Fibroblast of skin of scalp (primary cell): ENCODE results near the gene CCDC83.
"Not testable (repeated sequence)": the region's sequence is repeated elsewhere in the genome, so short reads cannot be mapped to it uniquely, and the experiment has no call there.

Experiments
- DNase-seq: peaks from one replicate; pipeline ENCODE4 v3.0.0-alpha.2; 2013

Gene CCDC83

GRCh38 chr11:85945788-85946187 is 90.6 kb downstream of the CCDC83 start:
- DNase-seq: no peak

DNA sequence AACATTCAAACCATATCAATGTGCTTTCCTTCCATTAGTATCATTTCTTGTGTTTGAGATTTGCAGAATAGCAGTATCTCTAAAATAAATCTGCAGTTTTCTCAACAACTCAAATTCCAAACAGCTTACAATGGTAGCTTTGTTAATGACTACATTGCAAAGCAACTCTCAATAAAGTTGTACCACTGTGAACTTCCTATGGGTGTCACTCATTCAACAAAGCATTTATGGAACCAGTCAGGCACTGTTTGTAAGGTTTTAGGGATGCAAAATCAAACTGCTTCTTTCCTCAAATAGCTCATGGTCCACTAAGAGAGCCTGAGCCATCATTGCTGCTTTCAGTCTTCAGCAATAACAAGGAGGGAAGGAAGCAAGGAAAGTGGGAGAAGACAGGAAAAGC is 91.0 kb downstream of the CCDC83 start:
- no peak for DNase-seq

- peak; percentile 87 for DNase-seq
Observed at GRCh38 chr11:85947431-85948272, 92.5 kb downstream of the CCDC83 start.

- no peak for DNase-seq
Observed at GRCh38 chr11:85948884-85949283, 93.7 kb downstream of the CCDC83 start.

DNA sequence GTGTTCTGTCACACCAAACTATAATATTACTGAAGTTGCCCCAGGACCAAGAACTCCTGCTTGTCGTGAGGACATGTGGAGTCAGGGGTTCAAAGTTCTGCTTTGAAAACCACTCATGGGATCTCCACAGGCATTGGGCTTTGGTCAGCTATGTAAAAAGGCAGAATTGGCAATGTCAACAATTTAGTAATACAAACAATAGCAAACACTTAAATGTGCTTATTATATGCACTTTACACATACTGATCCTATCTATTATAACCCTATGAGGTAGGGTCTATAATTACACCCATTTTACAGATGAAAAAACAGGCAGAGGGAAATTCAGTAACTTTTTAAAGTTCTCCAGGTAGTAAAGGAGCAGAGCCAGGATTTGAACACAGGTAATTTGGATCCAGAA is 94.6 kb downstream of the CCDC83 start:
- DNase-seq: no peak

DNA sequence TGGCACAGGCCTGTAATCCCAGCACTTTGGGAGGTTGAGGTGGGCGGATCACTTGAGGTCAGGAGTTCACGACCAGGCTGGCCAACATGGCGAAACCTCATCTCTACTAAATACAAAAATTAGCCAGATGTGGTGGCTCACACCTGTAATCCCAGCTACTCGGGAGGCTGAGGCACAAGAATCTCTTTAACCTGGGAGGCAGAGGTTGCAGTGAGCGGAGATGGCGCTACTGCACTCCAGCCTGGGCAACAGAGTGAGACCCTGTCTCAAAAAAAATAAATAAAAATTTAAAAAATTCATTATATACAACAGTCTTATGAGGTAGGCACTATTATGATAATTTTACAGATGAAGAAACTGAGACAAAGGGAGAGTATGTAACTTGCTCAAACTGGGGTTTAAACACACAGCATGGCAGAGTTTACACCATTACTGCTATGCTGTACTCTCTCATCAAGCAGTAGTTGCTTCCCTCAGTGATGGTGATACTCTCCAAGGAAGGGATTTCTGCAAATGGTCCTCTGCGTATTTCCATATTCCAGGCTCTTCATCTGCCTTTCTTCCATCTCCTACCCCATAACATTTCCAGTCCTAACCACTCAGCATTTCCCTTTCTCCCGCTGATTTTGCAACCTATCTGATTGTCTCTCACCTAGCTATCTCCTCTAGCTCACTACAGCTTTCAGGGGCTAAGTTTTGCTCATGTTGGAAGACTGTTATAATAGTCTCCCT is 95.3 kb downstream of the CCDC83 start:
- no peak for DNase-seq

- no peak for DNase-seq
Observed at GRCh38 chr11:85951049-85951405, 95.8 kb downstream of the CCDC83 start.

- no peak for DNase-seq
Observed at GRCh38 chr11:85951428-85952107, 96.4 kb downstream of the CCDC83 start.

- not testable (repeated sequence) for DNase-seq
Observed at GRCh38 chr11:85952108-85952485, 96.9 kb downstream of the CCDC83 start.

DNA sequence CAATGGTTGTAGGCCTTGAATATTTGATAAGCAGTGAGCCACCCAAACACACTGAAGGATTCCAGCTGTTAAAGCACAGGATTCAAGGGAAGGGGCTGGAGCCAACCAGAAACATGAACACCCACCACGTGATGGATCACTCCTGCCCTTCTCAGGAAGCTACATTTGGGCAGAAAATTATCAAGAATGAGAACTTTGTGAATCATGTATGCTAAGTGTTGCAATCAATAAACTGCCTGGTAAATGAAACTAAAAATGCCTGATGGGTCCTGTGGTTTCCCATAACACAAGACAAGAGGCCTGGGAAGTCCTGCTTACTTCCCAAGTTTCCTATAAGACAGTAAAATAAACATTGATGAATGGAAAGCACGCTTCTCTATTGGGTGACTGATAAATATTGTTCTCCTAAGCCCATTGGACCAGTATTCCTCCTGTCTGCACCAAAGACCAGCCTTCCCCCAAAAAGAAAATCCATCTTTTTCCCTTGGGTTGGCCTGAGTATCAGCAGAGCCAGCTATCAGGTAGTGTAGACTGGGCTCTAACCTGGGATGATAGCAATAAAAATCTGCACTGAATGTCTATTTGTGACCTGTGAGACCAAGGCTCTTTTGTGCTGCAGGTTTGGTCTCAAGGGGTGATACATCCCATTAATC is 98.4 kb downstream of the CCDC83 start:
- no peak for DNase-seq

DNA sequence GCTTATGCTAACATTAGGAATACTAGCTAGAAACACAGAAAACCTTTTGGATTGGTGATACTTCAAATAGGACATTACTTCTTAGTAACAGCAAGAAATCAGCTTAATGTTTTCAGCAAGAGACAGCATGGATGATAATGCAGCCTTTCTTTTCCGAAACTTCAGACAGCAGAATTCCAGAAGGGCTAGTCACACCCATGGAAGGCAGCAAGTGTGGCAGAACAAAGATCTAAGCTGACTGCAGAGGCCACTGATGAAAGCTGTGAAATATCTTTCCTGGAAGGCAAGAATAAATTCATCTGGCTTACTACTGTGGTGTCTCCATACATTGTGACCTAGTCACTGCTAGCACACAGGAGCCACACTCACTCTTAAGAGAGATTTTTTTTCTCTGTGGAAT is 100.3 kb downstream of the CCDC83 start:
- DNase-seq: peak; percentile 88

GRCh38 chr11:85960678-85961077 is 105.5 kb downstream of the CCDC83 start:
- DNase-seq: no peak

GRCh38 chr11:85961130-85961529 is 105.9 kb downstream of the CCDC83 start:
- DNase-seq: no peak

GRCh38 chr11:85961930-85962363 is 106.8 kb downstream of the CCDC83 start:
- peak; percentile 34 for DNase-seq

DNA sequence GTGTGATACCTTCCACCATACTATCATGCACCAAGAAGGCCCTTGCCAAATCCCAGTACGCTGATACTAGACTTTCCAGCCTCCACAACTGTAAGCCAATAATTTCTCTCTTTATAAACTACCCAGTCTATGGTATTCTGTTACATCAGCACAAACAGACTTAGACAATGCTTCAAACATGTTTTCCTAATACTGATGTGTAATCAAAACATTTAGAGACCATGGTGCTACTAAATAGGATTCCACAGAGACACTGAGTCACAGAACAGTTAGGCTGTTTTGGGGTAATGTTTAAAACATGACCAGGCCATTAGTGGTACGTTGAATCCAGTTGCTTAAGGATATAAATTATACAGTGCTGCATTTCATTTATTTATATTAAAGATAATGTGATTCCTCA is 110.0 kb downstream of the CCDC83 start:
- DNase-seq: peak; percentile 30

- no peak for DNase-seq
Observed at GRCh38 chr11:85967457-85967856, 112.3 kb downstream of the CCDC83 start.
